Lower lobe of right lung (tissue), 2 donors: Measurements from ENCODE around the gene KLF1. TPM values are rescaled to one million over a fixed set of nuclear protein-coding genes. Genes with fewer than 3 reads are reported as not detected.
A peak's percentile ranks its signal among the peaks of the same experiment; 100 is the strongest.

Experiments
- ATAC-seq, 2 donors: fragments of 200-7000 bp; cut with Tn5 transposase; one replicate each; pipeline ENCODE4 v1.9.1; 2020 to 2022; ENCODE audit warnings: mild to moderate bottlenecking in 2 of 2, moderate library complexity in 2 of 2
- DNase-seq: peaks from one replicate; pipeline ENCODE4 v3.0.0-alpha.2; 2020
- H3K27ac ChIP-seq: fragments of 200-600 bp; one replicate; pipeline ENCODE4 v1.8.0; 2022
- H3K27me3 ChIP-seq: fragments of 200-600 bp; one replicate; pipeline ENCODE4 v1.8.0; 2022; ENCODE audit warnings: low read depth
- H3K36me3 ChIP-seq: fragments of 200-600 bp; one replicate; pipeline ENCODE4 v1.8.0; 2022; ENCODE audit warnings: mild to moderate bottlenecking
- H3K4me1 ChIP-seq: fragments of 200-600 bp; one replicate; pipeline ENCODE4 v1.8.0; 2022
- H3K4me3 ChIP-seq: fragments of 200-600 bp; one replicate; pipeline ENCODE4 v1.8.0; 2022; ENCODE audit warnings: mild to moderate bottlenecking
- H3K9me3 ChIP-seq: fragments of 200-600 bp; one replicate; pipeline ENCODE4 v1.8.0; 2022
- CTCF ChIP-seq: fragments of 200-600 bp; IDR thresholded peaks from one replicate; pipeline ENCODE4 v1.8.0; 2022; ENCODE audit warnings: antibody characterized with exemption, mild to moderate bottlenecking
- intact Hi-C: fragments of 100-400 bp; cut with DNase I; formaldehyde crosslinking; loops from one replicate; pipeline ENCODE4 v1.11.0; 2022
- total RNA-seq: library from RNA; stranded (reverse); fragmentation: NEBNext Ultra II Directional; extraction: Animal tissue kit (Norgen Biotek cat#: 25700); gene quantifications from one replicate; pipeline ENCODE4 v1.2.1, GENCODE V29; 2021
- donor health status: DM: no; HTN: yes; CAD: no; lungs with severe emphysema.

Gene KLF1
- total RNA-seq, 1 donor from 2014 or later, result 0.24 TPM

GRCh38 chr19:12882589-12882988 lies 4.4 kb downstream of the KLF1 start:
- Histone ChIP-seq H3K4me3 (no peak overlapping the region), H3K9me3 (no peaks in the 10 kb centered on the region), H3K27me3 (peaks cover 15% of the 10 kb centered on the region), H3K36me3 (peaks cover 12% of the 10 kb centered on the region), H3K4me1 (peaks cover 38% of the 10 kb centered on the region), H3K27ac (peak overlapping the region; percentile 95)
- ATAC-seq (no peak), DNase-seq (no peak)
- intact Hi-C loops, result no loop called here
- TF ChIP-seq CTCF, result no peak

- Histone ChIP-seq H3K27ac (peak within 1 kb of the TSS; percentile 95), H3K4me3 (peak within 1 kb of the TSS; percentile 84), H3K4me1 (peaks cover 38% of the 10 kb centered on the region), H3K36me3 (peaks cover 23% of the 10 kb centered on the region), H3K9me3 (no peaks in the 10 kb centered on the region), H3K27me3 (peaks cover 15% of the 10 kb centered on the region)
- ATAC-seq (peak; percentile 94 to 95), DNase-seq (peak; percentile 99)
- no peak for TF ChIP-seq CTCF
- intact Hi-C loops, result no loop called here
Measured at GRCh38 chr19:12881172-12881808, 5.7 kb downstream of the KLF1 start, which contains the start of gene DNASE2. Gene DNASE2, minus strand, starts transcription at chr19:12881449. Its CDS starts 74 bp downstream, at chr19:12881375.

GRCh38 chr19:12880551-12881171 lies 6.3 kb downstream of the KLF1 start:
- DNase-seq (peak; percentile 74), ATAC-seq (peak; percentile 29 to 49)
- intact Hi-C loops, result no loop called here
- Histone ChIP-seq H3K4me3 (peak overlapping the region; percentile 84), H3K27me3 (peaks cover 10% of the 10 kb centered on the region), H3K36me3 (peaks cover 29% of the 10 kb centered on the region), H3K27ac (peak overlapping the region; percentile 95), H3K4me1 (peaks cover 33% of the 10 kb centered on the region), H3K9me3 (no peaks in the 10 kb centered on the region)
- no peak for TF ChIP-seq CTCF

- TF ChIP-seq CTCF, result no peak
- intact Hi-C loops, result no loop called here
- H3K27me3 ChIP-seq, result no peaks in the 10 kb centered on the region
- peaks cover 40% of the 10 kb centered on the region for H3K36me3 ChIP-seq
- ATAC-seq, result no peak
- H3K9me3 ChIP-seq, result no peaks in the 10 kb centered on the region
- no peak overlapping the region for H3K4me3 ChIP-seq
- peaks cover 6% of the 10 kb centered on the region for H3K4me1 ChIP-seq
- no peak overlapping the region for H3K27ac ChIP-seq
- no peak for DNase-seq
Measured at GRCh38 chr19:12875086-12875485, 11.9 kb downstream of the KLF1 start.

GRCh38 chr19:12873891-12874745 lies 12.9 kb downstream of the KLF1 start:
- H3K27me3 ChIP-seq, result no peaks in the 10 kb centered on the region
- intact Hi-C loops, result no loop called here
- no peak for DNase-seq
- H3K36me3 ChIP-seq, result peaks cover 40% of the 10 kb centered on the region
- no peak for TF ChIP-seq CTCF
- H3K4me1 ChIP-seq, result no peaks in the 10 kb centered on the region
- H3K9me3 ChIP-seq, result no peaks in the 10 kb centered on the region
- no peak for ATAC-seq
- H3K27ac ChIP-seq, result no peak overlapping the region
- H3K4me3 ChIP-seq, result peak overlapping the region; percentile 42
